Activated CD4-positive, alpha-beta T cell treated with anti-CD3 and anti-CD28 coated beads for 48 hours (primary cell): ENCODE data around the gene TXNDC11.
"Not testable (repeated sequence)": the region's sequence is repeated elsewhere in the genome, so short reads cannot be mapped to it uniquely, and the experiment has no call there.

ENCODE experiments used
- DNase-seq: peaks from one replicate; pipeline ENCODE4 v3.0.0-alpha.2; 2020

TXNDC11 gene, protein sequence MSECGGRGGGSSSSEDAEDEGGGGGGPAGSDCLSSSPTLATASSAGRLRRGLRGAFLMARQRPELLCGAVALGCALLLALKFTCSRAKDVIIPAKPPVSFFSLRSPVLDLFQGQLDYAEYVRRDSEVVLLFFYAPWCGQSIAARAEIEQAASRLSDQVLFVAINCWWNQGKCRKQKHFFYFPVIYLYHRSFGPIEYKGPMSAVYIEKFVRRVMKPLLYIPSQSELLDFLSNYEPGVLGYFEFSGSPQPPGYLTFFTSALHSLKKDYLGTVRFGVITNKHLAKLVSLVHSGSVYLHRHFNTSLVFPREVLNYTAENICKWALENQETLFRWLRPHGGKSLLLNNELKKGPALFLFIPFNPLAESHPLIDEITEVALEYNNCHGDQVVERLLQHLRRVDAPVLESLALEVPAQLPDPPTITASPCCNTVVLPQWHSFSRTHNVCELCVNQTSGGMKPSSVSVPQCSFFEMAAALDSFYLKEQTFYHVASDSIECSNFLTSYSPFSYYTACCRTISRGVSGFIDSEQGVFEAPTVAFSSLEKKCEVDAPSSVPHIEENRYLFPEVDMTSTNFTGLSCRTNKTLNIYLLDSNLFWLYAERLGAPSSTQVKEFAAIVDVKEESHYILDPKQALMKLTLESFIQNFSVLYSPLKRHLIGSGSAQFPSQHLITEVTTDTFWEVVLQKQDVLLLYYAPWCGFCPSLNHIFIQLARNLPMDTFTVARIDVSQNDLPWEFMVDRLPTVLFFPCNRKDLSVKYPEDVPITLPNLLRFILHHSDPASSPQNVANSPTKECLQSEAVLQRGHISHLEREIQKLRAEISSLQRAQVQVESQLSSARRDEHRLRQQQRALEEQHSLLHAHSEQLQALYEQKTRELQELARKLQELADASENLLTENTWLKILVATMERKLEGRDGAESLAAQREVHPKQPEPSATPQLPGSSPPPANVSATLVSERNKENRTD

DNA sequence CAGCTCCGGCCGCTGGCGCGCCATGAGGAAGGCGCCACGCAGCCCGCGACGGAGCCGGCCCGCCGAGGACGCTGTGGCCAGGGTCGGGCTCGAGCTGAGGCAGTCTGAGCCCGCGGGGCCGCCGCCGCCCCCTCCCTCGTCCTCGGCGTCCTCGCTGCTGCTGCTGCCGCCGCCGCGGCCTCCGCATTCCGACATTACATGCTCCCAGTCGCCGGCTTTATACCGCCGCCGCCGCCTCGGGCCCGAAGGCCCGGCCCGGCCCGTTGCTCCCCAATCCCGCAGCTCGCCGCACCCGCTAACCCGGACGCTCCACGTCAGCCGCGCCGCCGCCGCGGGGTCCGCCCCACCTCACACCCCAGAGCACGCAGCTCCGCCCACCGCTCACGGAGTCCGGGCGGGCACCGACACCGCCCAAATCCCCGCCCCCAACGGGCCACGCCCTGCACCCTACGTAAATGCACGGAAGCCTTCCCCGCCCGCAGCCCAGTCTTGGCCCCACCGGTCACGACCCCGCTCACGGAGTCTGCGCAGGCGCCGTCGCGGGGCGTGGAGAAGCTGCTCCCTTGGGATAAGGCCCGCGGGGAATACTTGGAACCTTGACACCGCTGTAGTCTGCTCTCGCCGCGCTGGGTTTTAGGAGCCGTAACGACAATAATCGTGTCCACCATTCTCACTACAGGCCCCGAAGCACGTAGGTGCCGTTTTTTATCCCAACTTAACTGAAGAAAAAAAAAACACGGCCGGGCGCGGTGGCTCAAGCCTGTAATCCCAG is at the start of gene TXNDC11:
TXNDC11 (minus strand) TSS at position 322 of the 772 bp plus-strand sequence; CDS start at position 195, 127 bp downstream.
- peak; percentile 99 for DNase-seq

DNA sequence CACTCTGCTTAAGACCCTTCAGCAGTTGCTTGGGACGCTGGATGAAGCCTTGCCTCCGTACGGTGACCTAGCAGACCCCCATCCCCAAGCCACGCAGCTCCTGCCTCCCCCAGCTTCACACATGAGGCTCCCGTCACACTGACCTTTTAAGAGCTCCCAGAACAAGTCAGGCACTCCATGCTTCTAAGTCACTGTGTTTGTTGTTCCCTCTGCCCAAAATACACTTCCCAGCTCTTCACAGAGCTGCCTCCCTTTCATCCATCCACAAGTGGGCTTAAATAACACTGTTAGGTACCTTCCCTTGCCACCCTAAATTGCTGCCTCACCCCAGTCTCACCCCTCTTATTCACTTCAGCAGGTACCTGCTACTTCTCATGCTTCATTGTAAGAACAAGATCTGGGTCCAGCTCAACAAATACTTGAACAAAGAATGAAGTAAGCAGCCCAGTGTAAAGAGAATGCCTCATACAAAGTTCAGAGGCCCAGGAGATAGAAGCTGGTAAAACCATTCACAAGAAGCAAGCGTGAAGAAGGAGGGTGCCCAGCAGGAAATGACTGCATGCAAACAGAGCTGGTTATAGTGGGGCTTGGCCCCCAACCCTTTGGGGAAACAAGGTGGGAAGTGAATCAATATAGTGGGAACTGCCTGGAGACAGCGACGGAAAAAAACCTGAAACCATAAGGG is 48.6 kb upstream of the TXNDC11 start:
- DNase-seq = no peak

DNA sequence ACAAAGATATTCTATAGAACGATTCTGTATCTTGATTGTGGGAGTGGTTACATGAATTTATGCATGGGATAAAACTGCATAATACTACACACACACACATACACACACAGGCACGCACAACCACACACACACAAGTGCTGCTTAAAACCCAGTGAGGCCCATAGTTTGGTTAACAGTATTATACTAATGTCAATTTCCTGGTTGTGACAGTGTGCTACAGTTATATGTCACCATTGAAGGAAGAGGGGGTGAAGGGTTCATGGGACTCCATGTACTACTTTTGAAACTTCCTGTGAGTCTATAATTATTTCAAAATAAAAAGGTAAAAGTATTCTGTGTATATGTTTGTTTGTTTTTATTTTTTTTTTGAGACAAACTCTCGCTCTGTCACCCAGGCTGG is 46.3 kb upstream of the TXNDC11 start:
- DNase-seq = no peak

DNA sequence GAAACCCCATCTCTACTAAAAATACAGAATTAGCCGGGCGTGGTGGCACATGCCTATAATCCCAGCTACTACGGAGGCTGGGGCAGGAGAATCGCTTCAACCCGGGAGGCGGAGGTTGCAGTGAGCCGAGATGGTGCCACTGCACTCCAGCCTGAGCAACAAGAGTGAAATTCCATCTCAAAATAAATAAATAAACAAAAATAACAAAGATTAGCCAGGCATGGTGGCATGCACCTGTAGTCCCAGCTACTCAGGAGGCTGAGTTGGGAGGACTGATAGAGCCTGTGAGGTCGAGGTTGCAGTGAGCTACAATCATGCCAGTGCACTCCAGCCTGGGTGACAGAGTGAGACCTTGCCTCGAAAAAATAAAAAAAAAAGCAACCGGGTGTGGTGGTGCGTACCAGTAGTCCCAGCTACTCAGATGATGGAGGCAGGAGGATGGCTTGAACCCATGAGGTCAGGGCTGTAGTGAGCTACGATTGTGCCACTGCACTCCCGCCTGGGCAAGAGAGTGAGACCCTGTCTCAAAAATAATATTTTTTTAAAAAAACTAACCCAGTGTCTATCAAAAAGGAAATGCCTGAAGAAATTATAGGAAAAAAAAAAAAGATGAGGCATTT is 42.4 kb upstream of the TXNDC11 start:
- not testable (repeated sequence) for DNase-seq

DNA sequence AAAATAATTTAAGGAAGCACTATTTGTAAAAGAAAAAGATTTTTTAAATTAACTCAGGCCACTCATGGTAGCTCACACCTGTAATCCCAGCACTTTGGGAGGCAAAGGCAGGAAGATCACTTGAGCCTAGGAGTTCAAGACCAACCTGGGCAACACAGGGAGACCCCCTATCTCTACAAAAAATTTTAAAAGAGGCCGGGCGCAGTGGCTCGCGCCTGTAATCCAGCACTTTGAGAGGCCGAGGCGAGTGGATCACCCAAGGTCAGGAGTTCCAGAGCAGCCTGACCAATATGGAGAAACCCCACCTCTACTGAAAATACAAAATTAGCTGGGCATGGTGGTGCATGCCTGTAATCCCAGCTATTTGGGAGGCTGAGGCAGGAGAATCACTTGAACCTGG is 41.7 kb upstream of the TXNDC11 start:
- DNase-seq = not testable (repeated sequence)

DNA sequence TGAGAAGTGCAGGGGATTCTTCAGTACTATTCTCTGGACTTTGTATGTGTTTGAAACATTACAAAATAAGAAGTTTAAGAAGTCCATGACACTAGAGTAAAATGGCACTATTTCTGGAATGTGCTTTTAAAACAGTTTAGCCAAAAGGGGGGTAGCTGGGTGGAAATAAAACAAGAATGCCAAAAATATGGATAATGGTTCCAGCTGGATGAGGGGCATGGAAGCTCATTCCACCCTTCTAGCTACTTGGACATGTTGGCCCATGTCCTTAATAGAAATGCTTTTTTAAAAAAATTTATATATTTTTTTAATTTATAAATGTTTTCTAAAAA is 41.3 kb upstream of the TXNDC11 start:
- DNase-seq = no peak

DNA sequence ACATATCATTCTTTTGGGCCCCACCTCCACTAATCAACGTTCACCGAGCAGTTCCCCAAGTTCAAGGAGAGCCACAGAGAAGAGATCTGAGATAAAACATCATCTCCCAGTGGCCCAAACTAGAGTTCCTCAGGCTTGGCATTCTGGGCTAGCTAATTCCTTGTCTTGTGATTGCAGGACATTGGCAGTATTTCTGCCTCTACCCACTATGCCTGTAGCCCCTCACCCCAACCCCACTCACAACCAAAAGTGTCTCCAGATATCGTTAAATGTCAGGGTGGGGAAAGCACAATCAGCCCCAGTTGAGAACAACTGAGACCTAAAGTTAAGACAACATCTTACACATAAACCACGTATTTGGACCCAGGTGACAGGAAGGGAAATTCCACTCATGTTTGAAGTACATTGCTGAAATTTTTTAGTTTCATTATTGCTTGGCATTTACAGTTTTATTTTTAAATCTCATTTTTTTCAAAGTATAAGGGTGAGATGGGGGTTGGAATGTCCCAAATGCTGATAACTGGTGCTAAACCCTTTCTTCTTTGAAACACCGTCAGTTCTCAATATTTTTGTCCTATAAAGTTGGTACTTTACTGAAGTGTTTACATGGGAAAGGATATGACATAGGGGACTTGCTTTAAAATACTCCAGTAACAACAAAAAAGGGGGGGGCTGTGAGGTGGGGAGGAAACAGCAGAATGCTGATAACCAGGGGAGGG is 40.8 kb upstream of the TXNDC11 start:
- DNase-seq = peak; percentile 48

DNA sequence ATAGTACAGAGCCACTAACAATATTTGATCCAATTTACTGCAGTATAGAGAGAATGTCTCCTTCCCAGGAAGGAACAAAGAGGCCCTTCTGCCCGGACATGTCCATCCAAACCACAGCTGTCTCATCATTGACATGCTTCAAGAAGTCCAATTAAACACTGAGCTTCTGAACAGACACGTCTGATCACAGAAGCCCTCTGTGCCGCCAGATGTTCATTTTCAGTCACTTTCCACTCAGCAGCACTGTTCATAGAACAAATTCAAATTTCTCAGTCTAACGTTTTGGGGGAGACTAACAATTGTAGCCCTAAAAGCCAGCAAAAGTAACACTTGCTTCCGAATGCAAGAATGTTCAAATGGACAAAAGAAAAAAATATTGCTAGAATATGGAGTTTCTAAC is 39.1 kb upstream of the TXNDC11 start:
- DNase-seq = no peak

DNA sequence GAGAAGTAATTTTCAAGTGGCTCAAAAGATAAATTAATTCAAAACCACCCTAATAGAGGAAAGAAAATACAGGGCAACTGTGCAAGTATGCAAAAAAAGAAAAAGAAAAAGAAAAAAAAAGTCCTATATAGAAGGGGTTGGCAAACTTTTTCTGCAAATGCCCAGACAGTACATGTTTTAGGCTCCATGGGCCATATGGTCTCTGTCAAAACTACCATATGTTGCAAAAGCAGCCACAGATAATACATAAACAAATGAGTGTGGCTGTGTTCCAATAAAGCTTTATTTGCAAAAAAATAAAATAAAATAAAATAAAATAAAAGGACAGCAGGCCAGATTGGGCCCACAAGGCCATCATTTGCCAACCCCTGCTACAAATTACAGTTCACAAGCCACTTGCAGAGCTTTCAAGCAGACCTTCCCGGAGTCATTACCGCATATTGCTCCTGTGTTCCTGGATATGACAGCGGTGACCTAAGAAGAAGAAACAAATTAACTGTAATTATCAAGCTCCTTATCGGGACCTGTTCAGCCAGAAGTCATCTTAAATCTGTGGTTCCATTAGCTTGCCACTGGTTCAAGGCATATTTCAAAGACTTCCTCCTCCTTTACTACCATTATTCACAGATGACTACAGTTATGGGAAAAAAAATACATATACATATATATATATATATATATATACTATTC is 38.5 kb upstream of the TXNDC11 start:
- no peak for DNase-seq

DNA sequence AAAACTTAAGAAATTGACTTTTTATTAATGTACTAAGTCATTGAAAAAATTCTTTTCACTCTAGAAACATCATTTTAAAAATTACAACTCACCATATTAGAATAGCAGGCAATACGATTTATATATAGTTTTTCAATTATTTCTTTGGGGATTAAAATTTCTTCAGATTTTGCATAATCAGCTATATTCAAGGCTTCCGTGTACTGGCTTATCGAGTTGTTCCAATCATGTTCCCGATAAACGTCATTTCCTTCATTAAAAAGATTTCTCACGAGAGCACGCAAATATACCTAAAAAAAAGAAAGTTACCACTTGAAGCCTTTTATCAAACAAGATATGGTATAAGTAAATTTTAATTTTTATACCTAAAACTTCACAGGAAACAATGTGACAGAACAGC is 36.4 kb upstream of the TXNDC11 start:
- DNase-seq = no peak

DNA sequence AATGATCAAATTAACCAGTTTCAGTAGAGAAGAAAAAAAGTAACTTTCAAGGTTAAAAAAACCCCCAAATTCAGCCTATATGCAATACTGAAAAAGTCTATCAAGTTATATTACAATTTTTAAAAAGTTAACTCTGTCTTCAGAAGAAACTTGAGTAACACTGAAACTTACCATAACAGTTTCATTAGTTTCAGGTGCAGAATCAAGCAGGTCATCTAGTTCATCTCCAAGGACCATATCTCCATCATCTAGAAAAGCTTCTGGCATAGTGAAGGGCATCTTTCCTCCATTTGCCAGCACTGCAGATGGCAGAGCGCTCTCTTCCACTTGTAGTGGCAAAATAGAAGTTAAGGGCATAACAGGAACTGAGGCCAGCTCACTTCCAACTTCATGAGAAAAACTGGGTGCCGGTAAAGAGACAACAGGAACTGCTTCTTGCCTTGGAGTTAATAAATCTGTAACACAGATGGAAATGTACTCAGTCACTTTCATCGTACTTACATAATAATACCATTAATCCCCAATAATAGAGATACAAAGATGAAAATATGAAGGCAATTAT is 31.5 kb upstream of the TXNDC11 start:
- DNase-seq = no peak

DNA sequence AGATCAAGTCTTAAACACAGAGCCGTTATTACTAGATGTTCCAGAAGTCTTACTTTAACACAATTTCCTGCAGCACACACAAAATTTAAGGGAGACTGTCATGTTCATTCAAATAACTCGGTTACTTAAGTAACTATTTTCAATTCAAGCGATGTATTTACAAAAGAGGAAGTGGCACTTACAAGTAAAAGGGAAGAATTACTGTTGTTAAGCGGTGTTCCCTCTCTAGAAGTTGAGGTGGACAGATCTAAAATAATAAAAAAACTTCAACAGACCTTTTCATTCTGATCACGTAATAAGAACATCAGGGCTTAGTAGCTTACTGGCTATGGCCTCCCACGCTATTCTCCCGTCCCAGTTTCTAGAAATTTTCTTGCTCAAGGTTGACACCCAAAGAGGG is 26.2 kb upstream of the TXNDC11 start:
- no peak for DNase-seq

DNA sequence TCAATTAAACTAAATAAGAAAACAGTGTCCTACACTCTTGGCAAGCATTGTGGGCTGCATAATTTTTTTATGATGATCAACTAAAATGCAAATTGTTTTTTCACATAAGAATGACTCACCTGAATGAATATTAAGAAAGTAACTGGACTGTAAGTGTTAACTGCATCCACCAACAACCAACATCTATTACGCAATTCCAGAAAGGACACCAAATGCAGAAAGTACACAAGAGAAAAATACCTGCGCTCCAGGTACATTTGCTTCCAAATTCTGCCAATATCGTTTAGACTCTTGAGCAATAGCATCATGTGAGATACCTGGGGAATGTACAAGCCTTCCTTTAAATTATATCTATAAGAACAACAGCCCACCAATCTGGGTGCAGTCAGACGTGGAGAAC is 19.8 kb upstream of the TXNDC11 start:
- DNase-seq = no peak

DNA sequence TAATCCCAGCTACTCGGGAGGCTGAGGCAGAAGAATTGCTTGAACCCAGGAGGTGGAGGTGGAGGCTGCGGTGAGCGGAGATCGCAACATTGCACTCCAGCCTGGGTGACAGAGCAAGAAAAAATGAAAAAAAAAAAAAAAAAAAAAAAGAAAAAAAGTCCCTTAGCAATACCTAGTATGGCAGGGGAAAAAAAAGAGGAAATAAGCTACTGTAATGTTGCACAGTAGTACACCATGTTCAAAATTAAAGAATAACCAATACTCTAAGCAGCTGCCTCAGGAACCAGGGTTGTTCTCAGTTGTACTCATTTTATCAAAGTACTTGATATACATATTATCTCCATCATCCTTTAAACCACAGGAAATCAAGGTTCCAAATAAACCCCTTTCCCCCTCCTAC is 17.3 kb upstream of the TXNDC11 start:
- no peak for DNase-seq

DNA sequence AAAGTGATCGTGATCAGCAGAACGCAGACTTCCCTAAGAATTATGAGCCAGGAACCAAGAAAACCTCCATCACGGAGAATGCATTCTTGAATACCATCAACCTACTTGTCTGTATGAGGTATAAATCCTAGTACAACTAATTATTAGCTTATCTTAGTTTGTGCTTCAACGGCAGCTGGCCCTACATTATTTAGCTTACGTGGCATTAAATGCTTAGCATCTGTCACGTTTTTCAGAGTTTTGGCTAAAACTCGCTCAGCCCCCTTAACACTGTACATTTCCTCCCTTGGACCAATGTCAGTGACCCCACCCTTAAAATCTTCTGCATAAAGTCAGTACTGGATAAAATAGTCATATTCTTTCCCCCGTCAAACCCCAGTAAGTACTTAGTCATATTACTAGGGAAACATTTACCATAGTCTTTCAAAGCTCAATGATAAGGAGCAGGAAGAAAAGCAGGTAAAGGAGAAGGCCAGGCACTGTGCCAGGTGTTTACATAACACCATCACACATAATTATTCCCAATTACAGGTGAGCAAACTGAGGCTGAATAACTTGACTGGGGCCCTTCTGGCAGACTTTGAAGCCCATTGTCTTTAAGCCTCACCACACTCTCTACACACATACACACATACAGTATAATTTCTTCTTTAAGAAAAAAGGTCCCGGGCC is 16.6 kb upstream of the TXNDC11 start:
- no peak for DNase-seq

DNA sequence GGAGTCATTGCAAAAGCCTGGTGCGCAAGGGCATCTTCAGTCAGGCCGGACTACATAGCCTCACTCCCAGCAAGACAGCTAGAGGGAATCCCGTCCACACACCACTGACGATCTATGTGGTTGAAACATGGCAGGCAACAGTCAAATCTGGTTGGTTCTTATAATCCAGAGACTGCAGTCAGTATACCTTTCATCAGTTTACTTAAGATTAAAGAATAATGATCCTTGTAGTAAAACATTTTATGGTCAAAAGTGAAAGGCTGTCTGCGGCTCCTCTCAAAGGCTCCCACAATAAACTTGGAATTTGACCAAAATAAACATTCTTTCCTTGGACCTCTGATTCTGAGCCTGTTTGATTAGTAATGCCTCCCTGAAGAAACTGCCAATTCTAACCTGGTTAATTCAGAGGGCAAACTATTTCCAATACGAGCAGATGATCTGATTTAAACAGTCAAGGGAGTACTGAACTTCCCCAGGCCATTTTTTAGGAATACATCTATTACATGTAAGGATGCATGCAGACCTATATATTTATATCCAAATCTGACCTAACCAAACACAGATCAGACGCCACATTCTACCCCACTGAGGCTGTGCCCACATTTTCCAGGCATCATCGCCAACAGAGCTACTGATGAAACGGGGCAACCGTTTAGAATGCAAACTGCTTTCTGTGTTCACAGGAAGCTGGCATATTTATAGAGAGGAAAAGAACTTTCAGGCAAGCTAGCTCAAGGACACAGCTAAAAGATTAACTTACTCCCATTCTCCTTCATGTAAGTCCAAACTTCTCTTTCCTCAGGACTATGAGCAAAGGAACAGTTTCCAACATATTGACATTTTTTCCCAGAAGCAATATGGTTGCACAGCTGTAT is 15.3 kb upstream of the TXNDC11 start:
- no peak for DNase-seq

DNA sequence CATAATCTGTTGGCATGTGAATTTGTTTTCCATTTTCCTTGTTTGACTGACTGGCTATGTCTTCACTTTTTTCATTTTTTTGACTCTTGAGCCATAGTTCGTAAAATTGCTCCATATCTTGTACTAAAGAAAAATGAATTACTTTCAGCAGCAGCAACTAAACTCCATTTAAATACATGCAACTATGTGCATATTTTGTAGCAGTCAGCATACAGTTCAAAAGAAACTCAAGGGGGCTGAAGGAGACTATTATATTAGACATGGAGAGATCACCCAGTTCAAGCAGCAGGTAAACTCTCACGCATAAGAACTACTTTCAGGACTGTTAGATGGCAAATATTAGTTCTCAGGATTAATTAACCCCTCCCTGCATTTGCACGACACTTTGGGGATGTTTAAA is 13.6 kb upstream of the TXNDC11 start:
- no peak for DNase-seq

DNA sequence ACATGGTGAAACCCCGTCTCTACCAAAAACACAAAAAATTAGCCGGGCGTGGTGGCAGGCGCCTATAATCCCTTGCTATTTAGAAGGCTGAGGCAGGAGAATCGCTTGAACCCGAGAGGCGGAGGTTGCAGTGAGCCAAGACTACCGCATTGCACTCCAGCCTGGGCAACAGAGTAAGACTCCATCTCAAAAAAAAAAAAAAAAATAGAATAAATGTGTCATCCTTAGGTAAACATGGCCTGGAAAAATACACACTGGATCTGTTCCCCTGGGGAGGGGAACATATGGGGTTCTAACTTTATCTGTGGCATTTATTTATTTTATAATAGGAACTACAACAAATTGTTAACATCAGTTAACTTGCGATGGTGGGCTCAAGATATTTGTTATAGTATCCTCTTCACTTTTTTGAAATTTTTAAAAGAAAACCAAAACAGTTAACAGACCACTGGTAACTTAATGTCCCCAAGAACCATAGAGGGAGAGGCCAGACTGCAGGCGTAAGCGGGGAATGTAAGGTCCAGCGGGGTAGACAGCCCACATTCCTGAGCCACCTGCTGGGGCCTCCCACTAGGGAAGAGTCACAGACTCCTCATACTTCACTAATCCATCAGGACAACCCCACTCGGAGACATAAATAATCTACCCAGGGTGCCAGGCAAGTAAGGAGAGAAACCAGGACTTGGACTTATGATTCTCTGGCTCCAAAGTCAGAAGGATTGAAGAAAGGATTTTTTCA is 12.5 kb upstream of the TXNDC11 start:
- DNase-seq = no peak
